ENCODE data around the gene NDUFA11.

NDUFA11 gene

DNA sequence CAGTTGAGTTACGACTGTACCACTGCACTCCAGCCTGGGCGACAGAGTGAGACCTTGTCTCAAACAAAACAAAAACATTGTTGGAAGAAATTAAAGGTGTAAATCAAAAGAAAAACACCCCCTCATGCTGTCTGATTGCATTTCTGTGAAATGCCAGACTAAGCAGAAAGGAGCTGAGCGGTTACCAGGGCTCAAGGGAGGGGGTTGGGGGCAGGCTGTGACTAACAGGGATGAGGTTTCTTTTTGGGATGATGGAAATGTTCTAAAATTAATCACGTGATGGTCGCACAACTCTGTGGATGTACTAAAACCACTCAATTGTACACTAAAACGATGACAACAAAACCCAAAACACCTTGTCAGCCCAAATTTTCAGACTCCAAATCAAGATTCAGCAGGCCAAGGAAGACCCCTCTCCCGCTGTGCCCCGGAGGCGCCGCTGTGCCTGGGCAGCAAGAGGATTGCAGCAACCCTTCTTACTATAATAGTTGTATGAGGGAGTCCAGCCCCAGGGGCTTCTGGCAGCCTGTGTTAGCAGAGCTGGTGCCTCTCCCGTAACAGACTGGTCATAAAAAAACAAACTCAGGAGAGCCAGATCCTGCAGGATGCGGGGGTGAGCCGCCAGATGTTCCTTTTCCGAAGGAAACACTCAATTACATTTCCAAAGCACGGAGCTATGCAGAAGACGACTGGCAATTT lies 31.3 kb upstream of the NDUFA11 start:
- H3K9ac ChIP-seq (ENCODE audit: low read depth, low read length, poor library complexity) = no peak overlapping the region
- no CpG with 5 or more reads among the region's 16 CpGs for WGBS, 2 donors (ENCODE audit: extremely low coverage in 2 of 2, insufficient read length in 2 of 2, insufficient replicate concordance in 1 of 2)
- peaks cover 26 to 98% of the 10 kb centered on the region in 2 donors for H3K36me3 ChIP-seq (replicated peaks in 1 of 2; ENCODE audit: control insufficient read depth in 2 of 2, insufficient read depth in 2 of 2, low read length in 2 of 2)
- H3K4me3 ChIP-seq (ENCODE audit: low read length in 2 of 2) = no peak overlapping the region
- no peak overlapping the region for H3K23ac ChIP-seq (ENCODE audit: low read depth, low read length, poor library complexity)
- no peak overlapping the region for H2BK5ac ChIP-seq (ENCODE audit: low read length)
- H2AFZ ChIP-seq (ENCODE audit: low read length) = no peak overlapping the region
- no peak for DNase-seq (ENCODE audit: low spot score)
- H2BK120ac ChIP-seq (ENCODE audit: low read depth, low read length) = no peak overlapping the region
- no peak overlapping the region for H3K18ac ChIP-seq (ENCODE audit: low read length)
- H3K4ac ChIP-seq (ENCODE audit: low read length) = no peak overlapping the region
- no peaks in the 10 kb centered on the region for H3K4me1 ChIP-seq (ENCODE audit: control insufficient read depth in 2 of 2, insufficient read depth in 1 of 2, low read depth in 1 of 2, low read length in 2 of 2)
- peaks cover 0 to 2% of the 10 kb centered on the region in 2 donors for H3K9me3 ChIP-seq (replicated peaks in 1 of 2; ENCODE audit: control insufficient read depth in 2 of 2, insufficient read depth in 1 of 2, low read depth in 1 of 2, low read length in 2 of 2)
- no peak overlapping the region for H2BK12ac ChIP-seq (ENCODE audit: low read length)
- H4K91ac ChIP-seq (ENCODE audit: low read depth, low read length, poor library complexity) = no peak overlapping the region
- no peak overlapping the region for H2AK5ac ChIP-seq (ENCODE audit: low read depth, low read length)
- no peak overlapping the region for H3K4me2 ChIP-seq (ENCODE audit: insufficient read depth, low read length, poor library complexity, severe bottlenecking)
- peaks cover 10% of the 10 kb centered on the region for H3K79me1 ChIP-seq (ENCODE audit: low read depth, low read length)
- H3K27ac ChIP-seq (replicated peaks; ENCODE audit: low read length) = no peak overlapping the region
- no peak overlapping the region for H4K8ac ChIP-seq (ENCODE audit: low read depth, low read length)
- no peaks in the 10 kb centered on the region for H3K27me3 ChIP-seq (ENCODE audit: control insufficient read depth in 3 of 3, insufficient read depth in 3 of 3, low read depth in 1 of 3, low read length in 3 of 3)
- no peak overlapping the region for H2BK15ac ChIP-seq (ENCODE audit: low read length)
- H3K14ac ChIP-seq (ENCODE audit: low read length) = no peak overlapping the region

DNA sequence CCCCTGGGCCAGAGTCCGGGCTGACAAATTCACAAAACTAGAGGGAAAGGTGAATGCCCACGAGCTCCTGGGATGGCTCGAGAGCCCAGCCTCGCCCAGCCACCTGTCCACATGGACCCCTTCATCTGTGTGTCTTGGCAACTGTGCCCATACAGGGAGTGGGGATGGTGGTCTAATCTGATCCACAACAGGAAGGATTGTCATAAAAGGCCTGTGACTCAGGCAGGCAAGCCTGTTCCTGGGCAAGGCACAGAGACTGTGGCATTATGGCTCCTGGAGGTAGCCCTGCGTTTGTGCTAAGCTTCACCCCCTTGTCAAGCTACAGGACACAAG lies 30.4 kb upstream of the NDUFA11 start:
- Histone ChIP-seq H3K14ac (ENCODE audit: low read length) (peak overlapping the region; percentile 2), H2AK5ac (ENCODE audit: low read depth, low read length) (no peak overlapping the region), H4K8ac (ENCODE audit: low read depth, low read length) (no peak overlapping the region), H4K91ac (ENCODE audit: low read depth, low read length, poor library complexity) (no peak overlapping the region), H3K23ac (ENCODE audit: low read depth, low read length, poor library complexity) (no peak overlapping the region), H3K27ac (replicated peaks; ENCODE audit: low read length) (no peak overlapping the region), H2AFZ (ENCODE audit: low read length) (no peak overlapping the region), H3K4me3 (ENCODE audit: low read length in 2 of 2) (no peak overlapping the region), H3K4me1 (ENCODE audit: control insufficient read depth in 2 of 2, insufficient read depth in 1 of 2, low read depth in 1 of 2, low read length in 2 of 2) (no peaks in the 10 kb centered on the region), H2BK15ac (ENCODE audit: low read length) (no peak overlapping the region), H3K4me2 (ENCODE audit: insufficient read depth, low read length, poor library complexity, severe bottlenecking) (no peak overlapping the region), H2BK5ac (ENCODE audit: low read length) (no peak overlapping the region), H3K9ac (ENCODE audit: low read depth, low read length, poor library complexity) (no peak overlapping the region), H2BK12ac (ENCODE audit: low read length) (no peak overlapping the region), H2BK120ac (ENCODE audit: low read depth, low read length) (no peak overlapping the region), H3K27me3 (ENCODE audit: control insufficient read depth in 3 of 3, insufficient read depth in 3 of 3, low read depth in 1 of 3, low read length in 3 of 3) (no peaks in the 10 kb centered on the region), H3K36me3 (replicated peaks in 1 of 2; ENCODE audit: control insufficient read depth in 2 of 2, insufficient read depth in 2 of 2, low read length in 2 of 2) (peaks cover 34 to 98% of the 10 kb centered on the region in 2 donors), H3K4ac (ENCODE audit: low read length) (no peak overlapping the region), H3K79me1 (ENCODE audit: low read depth, low read length) (peaks cover 10% of the 10 kb centered on the region), H3K9me3 (replicated peaks in 1 of 2; ENCODE audit: control insufficient read depth in 2 of 2, insufficient read depth in 1 of 2, low read depth in 1 of 2, low read length in 2 of 2) (peaks cover 0 to 2% of the 10 kb centered on the region in 2 donors), H3K18ac (ENCODE audit: low read length) (no peak overlapping the region)
- DNase-seq (ENCODE audit: low spot score) = no peak
- no CpG with 5 or more reads among the region's 5 CpGs for WGBS, 2 donors (ENCODE audit: extremely low coverage in 2 of 2, insufficient read length in 2 of 2, insufficient replicate concordance in 1 of 2)

DNA sequence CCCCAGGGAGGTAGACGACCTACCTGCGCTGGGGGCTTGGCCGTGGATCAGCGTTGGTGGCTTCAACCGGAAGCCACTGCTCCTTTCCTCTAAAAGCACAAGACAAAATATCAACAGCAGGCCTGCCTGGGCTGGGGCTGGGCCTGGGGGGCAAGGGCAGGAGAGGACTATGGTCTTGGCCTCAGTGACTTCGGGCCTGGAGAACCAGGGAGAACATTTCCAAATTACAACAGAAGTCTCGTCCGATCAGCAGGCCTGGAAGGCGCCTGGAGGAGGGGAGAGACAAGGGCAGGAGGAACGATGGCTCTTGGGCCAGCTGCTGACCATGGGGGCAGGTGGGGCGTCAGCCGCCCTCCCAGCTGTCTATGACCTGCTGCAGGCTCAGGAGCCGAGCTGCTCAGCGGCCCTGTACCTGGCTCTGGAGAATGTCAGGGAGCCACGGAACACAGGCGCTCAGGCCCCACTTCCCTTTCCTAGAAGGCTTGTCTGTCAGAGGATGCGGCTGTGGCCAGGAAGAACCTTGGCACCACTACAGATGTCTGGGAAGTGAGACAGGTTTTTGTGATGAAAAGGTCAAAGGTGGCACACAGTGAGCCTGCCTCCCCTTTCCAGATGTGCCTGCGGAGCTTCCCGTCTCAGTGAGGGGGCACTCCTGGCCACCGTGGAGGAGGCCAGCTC lies 29.9 kb upstream of the NDUFA11 start:
- Histone ChIP-seq H3K4me1 (ENCODE audit: control insufficient read depth in 2 of 2, insufficient read depth in 1 of 2, low read depth in 1 of 2, low read length in 2 of 2) (no peaks in the 10 kb centered on the region), H3K36me3 (replicated peaks in 1 of 2; ENCODE audit: control insufficient read depth in 2 of 2, insufficient read depth in 2 of 2, low read length in 2 of 2) (peaks cover 37 to 98% of the 10 kb centered on the region in 2 donors), H3K4ac (ENCODE audit: low read length) (no peak overlapping the region), H4K91ac (ENCODE audit: low read depth, low read length, poor library complexity) (no peak overlapping the region), H2BK12ac (ENCODE audit: low read length) (no peak overlapping the region), H3K4me2 (ENCODE audit: insufficient read depth, low read length, poor library complexity, severe bottlenecking) (no peak overlapping the region), H2AFZ (ENCODE audit: low read length) (no peak overlapping the region), H3K18ac (ENCODE audit: low read length) (no peak overlapping the region), H3K9ac (ENCODE audit: low read depth, low read length, poor library complexity) (peak overlapping the region; percentile 30), H3K9me3 (replicated peaks in 1 of 2; ENCODE audit: control insufficient read depth in 2 of 2, insufficient read depth in 1 of 2, low read depth in 1 of 2, low read length in 2 of 2) (peaks cover 0 to 2% of the 10 kb centered on the region in 2 donors), H3K27me3 (ENCODE audit: control insufficient read depth in 3 of 3, insufficient read depth in 3 of 3, low read depth in 1 of 3, low read length in 3 of 3) (no peaks in the 10 kb centered on the region), H3K4me3 (ENCODE audit: low read length in 2 of 2) (no peak overlapping the region), H2BK15ac (ENCODE audit: low read length) (no peak overlapping the region), H2AK5ac (ENCODE audit: low read depth, low read length) (no peak overlapping the region), H3K23ac (ENCODE audit: low read depth, low read length, poor library complexity) (no peak overlapping the region), H2BK5ac (ENCODE audit: low read length) (no peak overlapping the region), H3K27ac (replicated peaks; ENCODE audit: low read length) (no peak overlapping the region), H4K8ac (ENCODE audit: low read depth, low read length) (no peak overlapping the region), H3K14ac (ENCODE audit: low read length) (peak overlapping the region; percentile 2), H3K79me1 (ENCODE audit: low read depth, low read length) (peaks cover 10% of the 10 kb centered on the region), H2BK120ac (ENCODE audit: low read depth, low read length) (no peak overlapping the region)
- DNase-seq (ENCODE audit: low spot score) = no peak
- WGBS, 2 donors (ENCODE audit: extremely low coverage in 2 of 2, insufficient read length in 2 of 2, insufficient replicate concordance in 1 of 2) = no CpG with 5 or more reads among the region's 20 CpGs

DNA sequence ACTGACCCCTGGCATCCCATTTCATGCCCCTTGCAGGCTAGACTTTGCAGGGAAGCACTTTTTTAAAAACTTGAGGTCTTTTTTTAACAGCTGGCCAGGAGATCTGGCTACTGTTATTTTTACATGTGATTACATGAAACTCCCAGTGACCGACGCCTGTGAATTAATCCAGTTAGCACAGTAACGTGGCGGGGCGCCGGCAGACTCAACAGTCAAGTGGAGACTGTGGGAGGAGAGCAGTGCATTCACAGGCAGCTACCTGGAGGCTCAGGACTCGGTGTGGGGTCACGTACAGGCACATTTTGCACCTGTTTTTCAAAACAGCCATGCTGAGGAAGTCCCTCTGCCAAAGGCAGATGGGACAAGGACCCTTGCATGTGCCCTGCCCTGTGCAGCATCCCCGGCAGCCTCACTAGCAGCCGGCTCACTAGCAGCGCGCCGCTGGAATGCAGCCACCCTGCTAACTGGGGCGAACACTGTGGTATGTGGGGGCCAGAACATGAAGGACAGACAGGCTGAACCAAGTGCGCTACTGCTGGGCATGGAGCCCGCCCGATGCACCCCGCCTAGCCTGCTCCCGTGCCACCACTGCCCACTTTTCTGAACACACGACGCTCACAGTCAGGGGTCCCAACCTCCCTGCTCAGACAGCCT lies 29.1 kb upstream of the NDUFA11 start:
- DNase-seq (ENCODE audit: low spot score) = no peak
- Histone ChIP-seq H2AK5ac (ENCODE audit: low read depth, low read length) (no peak overlapping the region), H2AFZ (ENCODE audit: low read length) (no peak overlapping the region), H2BK12ac (ENCODE audit: low read length) (no peak overlapping the region), H4K91ac (ENCODE audit: low read depth, low read length, poor library complexity) (no peak overlapping the region), H3K9ac (ENCODE audit: low read depth, low read length, poor library complexity) (peak overlapping the region; percentile 27), H3K4ac (ENCODE audit: low read length) (no peak overlapping the region), H2BK15ac (ENCODE audit: low read length) (no peak overlapping the region), H3K4me1 (ENCODE audit: control insufficient read depth in 2 of 2, insufficient read depth in 1 of 2, low read depth in 1 of 2, low read length in 2 of 2) (no peaks in the 10 kb centered on the region), H4K8ac (ENCODE audit: low read depth, low read length) (no peak overlapping the region), H2BK120ac (ENCODE audit: low read depth, low read length) (no peak overlapping the region), H3K9me3 (replicated peaks in 1 of 2; ENCODE audit: control insufficient read depth in 2 of 2, insufficient read depth in 1 of 2, low read depth in 1 of 2, low read length in 2 of 2) (peaks cover 0 to 2% of the 10 kb centered on the region in 2 donors), H3K18ac (ENCODE audit: low read length) (no peak overlapping the region), H3K27ac (replicated peaks; ENCODE audit: low read length) (no peak overlapping the region), H3K27me3 (ENCODE audit: control insufficient read depth in 3 of 3, insufficient read depth in 3 of 3, low read depth in 1 of 3, low read length in 3 of 3) (no peaks in the 10 kb centered on the region), H2BK5ac (ENCODE audit: low read length) (no peak overlapping the region), H3K14ac (ENCODE audit: low read length) (no peak overlapping the region), H3K23ac (ENCODE audit: low read depth, low read length, poor library complexity) (peak overlapping the region; percentile 75), H3K4me3 (ENCODE audit: low read length in 2 of 2) (no peak overlapping the region), H3K36me3 (replicated peaks in 1 of 2; ENCODE audit: control insufficient read depth in 2 of 2, insufficient read depth in 2 of 2, low read length in 2 of 2) (peaks cover 43 to 99% of the 10 kb centered on the region in 2 donors), H3K79me1 (ENCODE audit: low read depth, low read length) (peaks cover 10% of the 10 kb centered on the region), H3K4me2 (ENCODE audit: insufficient read depth, low read length, poor library complexity, severe bottlenecking) (no peak overlapping the region)
- WGBS, 2 donors (ENCODE audit: extremely low coverage in 2 of 2, insufficient read length in 2 of 2, insufficient replicate concordance in 1 of 2) = no CpG with 5 or more reads among the region's 21 CpGs
